CD4-positive, alpha-beta T cell treated with Interleukin-15 for 1 hour (primary cell): ENCODE results near the gene FXYD6.

Experiments used
- DNase-seq: peaks from one replicate; pipeline ENCODE4 v3.0.0-alpha.2; 2020

Gene FXYD6

GRCh38 chr11:117841551-117842031 is 34.9 kb downstream of the FXYD6 start:
- no peak for DNase-seq

- DNase-seq, result no peak
These were observed 35.4 kb downstream of the FXYD6 start for GRCh38 chr11:117840881-117841550.

GRCh38 chr11:117839936-117840813 is 36.3 kb downstream of the FXYD6 start:
- DNase-seq, result no peak

- no peak for DNase-seq
These were observed 37.0 kb downstream of the FXYD6 start for GRCh38 chr11:117839380-117839881.

- DNase-seq, result no peak
These were observed 37.6 kb downstream of the FXYD6 start for GRCh38 chr11:117838901-117839300.

GRCh38 chr11:117837791-117838190 is 38.7 kb downstream of the FXYD6 start:
- DNase-seq, result no peak

- DNase-seq, result no peak
These were observed 39.2 kb downstream of the FXYD6 start for GRCh38 chr11:117837070-117837776.

GRCh38 chr11:117836077-117836960 is 40.1 kb downstream of the FXYD6 start:
- DNase-seq, result peak; percentile 50

- DNase-seq, result no peak
These were observed 40.9 kb downstream of the FXYD6 start for GRCh38 chr11:117835576-117835975.

GRCh38 chr11:117834838-117835443 is 41.5 kb downstream of the FXYD6 start:
- DNase-seq, result no peak

GRCh38 chr11:117834068-117834810 is 42.2 kb downstream of the FXYD6 start:
- DNase-seq, result no peak

GRCh38 chr11:117833401-117833891 is 43.0 kb downstream of the FXYD6 start:
- no peak for DNase-seq

GRCh38 chr11:117832511-117832910 is 43.9 kb downstream of the FXYD6 start:
- DNase-seq, result no peak

- DNase-seq, result no peak
These were observed 44.6 kb downstream of the FXYD6 start for GRCh38 chr11:117831661-117832415.

GRCh38 chr11:117830674-117831351 is 45.6 kb downstream of the FXYD6 start:
- no peak for DNase-seq

GRCh38 chr11:117830072-117830471 is 46.4 kb downstream of the FXYD6 start:
- no peak for DNase-seq

- DNase-seq, result no peak
These were observed 47.1 kb downstream of the FXYD6 start for GRCh38 chr11:117829369-117829725.

GRCh38 chr11:117828611-117829368 is 47.7 kb downstream of the FXYD6 start:
- peak; percentile 86 for DNase-seq
